ENCODE measurements around the gene GLP1R.

GLP1R gene

GRCh38 chr6:39048481-39049399, at the start of gene GLP1R:
TSS of gene GLP1R (plus strand) at chr6:39048781. CDS start at chr6:39048841, 60 bp downstream.
- no peak for DNase-seq

DNA sequence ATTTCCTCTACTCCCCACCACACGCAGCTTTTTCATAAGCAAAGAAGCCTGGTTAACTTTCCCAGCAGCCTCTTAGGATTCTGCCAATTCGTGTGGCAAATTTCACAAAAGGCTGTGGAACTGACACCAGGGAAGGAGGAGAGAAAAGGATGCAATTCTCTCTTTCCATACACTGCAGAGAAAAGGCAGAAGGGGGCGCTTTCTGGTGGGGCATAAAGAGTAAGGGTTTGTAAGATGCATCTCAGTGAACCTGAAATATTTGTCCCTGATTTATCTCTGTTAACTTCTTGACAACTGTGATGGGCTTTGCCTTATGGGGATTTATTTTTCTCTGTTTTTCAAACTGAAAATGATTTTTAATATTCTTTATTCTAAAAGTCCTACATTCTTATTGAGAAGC, 45.5 kb upstream of the GLP1R start:
- DNase-seq, result no peak

DNA sequence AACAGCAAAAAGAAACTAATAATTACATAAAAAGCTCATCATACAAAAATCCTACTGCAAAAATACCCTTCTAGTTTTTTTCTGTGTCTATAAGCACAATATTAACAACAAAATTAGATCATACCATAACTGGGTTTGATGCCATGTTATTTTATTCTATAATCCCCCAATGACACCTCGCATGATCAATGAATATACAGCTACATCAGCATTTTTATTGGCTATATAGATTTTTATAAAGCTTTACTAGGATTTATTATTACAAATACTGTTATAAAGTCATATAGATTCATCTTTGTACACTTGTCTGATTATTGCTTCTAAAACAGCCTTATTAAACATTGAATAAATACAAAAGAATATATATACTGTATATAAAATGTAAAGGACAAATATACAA, 45.1 kb upstream of the GLP1R start:
- no peak for DNase-seq

DNA sequence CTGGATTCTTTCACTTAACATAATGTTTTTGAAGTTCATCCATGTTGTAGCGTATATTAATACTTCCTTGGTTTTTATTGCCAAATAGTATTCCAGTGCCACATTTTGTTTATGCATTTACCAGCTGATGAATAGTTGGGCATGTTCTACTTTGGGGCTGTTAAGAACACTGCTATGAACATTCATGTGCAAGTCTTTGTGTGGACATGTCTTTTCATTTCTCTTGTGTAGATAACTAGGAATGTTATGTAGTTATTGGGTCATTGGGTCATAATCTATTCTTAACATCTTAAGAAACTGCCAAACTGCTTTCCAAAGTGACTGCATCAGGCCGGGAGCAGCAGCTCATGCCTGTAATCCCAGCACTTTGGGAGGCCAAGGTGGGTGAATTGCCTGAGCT, 43.8 kb upstream of the GLP1R start:
- no peak for DNase-seq

GRCh38 chr6:39005774-39006173, 42.8 kb upstream of the GLP1R start:
- no peak for DNase-seq

- DNase-seq, result no peak
These were observed 41.0 kb upstream of the GLP1R start for GRCh38 chr6:39007575-39007974.

GRCh38 chr6:39008737-39009136, 39.8 kb upstream of the GLP1R start:
- no peak for DNase-seq

DNA sequence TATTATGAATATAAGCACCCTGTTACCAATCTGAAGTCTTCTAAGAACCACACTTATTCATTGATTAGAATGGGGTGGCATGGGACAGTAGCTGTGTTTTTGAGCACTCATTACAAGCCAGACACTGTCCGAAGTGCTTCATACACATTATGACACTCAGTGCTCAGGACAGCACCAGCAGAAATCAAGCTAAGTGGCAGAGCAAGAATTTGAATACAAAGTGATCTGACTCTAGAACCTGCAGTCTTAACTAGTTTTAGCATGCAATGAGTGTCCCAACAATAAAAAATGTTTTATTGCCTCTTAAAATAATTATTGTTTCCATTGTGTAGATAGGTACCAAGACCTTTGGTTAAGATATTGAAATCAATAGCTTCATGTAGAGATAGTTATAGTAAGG, 39.1 kb upstream of the GLP1R start:
- no peak for DNase-seq

DNA sequence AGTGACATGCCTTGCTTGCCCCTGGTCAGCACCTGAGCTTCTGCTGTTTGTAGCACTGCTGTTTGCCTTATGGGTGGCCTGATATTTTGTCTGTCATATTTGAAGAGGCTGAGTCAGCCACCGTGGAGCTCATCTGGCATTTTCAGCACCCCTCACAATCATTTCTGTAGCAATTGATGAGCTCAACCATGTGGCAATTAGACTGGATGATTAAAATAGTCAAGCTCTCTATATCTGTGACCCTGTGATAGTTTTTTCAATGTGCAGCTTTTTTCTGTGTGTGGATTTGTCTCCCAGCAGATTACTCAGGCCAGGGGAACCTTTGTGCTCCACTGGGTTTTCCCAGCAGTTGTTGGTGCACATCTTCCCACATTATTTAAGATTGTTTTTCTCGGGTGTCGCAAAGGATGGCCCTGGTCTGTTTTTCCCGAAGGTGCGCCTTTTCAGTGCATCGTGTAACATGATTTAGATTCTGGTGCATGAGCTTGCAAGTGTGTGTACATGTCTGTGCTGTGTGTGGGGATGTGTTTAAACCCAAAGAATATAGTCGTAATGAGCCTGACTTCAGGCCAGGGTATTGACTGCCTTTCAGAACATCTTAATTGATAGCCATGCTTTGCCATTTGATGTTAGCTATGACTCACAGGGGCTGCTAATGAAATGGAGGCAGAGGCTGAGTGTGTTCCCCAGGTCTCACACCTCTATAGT, 31.6 kb upstream of the GLP1R start:
- DNase-seq, result no peak

- DNase-seq, result no peak
These were observed 31.1 kb upstream of the GLP1R start for GRCh38 chr6:39017547-39017880.

- DNase-seq, result no peak
These were observed 30.5 kb upstream of the GLP1R start for GRCh38 chr6:39018103-39018502.

- no peak for DNase-seq
These were observed 28.4 kb upstream of the GLP1R start for GRCh38 chr6:39020136-39020535.

DNA sequence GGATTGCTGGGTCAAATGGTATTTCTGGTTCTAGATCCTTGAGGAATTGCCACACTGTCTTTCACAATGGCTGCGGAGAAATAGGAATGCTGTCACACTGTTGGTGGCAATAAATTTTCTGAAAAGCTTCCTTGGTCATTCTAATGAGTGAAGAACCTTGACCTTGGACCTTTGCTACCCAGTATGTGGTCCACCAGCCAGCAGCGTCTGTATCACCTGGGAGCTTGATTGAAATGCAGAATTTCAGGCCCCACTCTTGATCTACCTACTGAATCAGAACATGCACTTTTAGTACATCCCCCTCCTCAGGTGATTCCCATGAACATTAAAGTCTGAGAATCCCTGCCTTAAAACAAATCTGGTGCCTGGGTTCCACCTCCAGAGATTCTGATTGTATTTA, 27.5 kb upstream of the GLP1R start:
- no peak for DNase-seq

DNA sequence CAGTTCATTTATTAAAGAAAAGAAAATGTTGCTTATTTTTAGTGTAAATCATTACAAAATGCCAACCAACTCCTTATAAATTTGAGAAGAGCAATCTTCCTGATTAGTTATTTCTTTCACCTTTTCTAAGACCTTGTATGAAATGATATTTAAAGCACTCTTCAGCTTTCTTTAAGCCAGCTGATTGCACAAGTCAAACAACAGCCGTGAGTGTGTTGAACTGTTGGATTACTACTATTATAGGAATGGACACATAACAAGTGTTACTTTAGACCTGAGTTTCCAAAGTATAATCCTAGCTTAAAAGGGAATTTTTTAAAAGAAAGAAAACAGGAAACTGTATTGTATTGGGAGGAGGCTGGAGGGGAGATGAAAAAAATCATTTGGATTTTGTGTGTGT, 26.8 kb upstream of the GLP1R start:
- DNase-seq, result no peak

DNA sequence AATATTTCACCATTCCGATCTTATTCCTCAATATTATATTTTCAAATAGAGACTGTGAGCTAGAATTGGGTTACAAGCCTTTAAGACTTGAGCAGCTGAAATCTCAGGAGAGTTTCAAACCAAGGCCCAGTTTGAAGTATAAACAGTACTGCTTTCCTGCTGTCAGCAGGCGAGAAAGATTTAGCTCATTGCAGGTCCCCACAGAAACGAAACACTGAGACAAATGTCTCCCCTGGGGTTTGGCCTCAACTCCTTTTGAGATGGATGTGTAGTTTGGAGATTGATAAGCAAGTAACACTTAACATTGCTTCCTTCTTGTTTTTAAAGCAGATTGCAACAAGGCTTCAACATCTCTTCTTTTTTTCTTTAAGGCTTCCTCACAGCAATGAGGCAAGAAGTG, 22.4 kb upstream of the GLP1R start:
- no peak for DNase-seq

DNA sequence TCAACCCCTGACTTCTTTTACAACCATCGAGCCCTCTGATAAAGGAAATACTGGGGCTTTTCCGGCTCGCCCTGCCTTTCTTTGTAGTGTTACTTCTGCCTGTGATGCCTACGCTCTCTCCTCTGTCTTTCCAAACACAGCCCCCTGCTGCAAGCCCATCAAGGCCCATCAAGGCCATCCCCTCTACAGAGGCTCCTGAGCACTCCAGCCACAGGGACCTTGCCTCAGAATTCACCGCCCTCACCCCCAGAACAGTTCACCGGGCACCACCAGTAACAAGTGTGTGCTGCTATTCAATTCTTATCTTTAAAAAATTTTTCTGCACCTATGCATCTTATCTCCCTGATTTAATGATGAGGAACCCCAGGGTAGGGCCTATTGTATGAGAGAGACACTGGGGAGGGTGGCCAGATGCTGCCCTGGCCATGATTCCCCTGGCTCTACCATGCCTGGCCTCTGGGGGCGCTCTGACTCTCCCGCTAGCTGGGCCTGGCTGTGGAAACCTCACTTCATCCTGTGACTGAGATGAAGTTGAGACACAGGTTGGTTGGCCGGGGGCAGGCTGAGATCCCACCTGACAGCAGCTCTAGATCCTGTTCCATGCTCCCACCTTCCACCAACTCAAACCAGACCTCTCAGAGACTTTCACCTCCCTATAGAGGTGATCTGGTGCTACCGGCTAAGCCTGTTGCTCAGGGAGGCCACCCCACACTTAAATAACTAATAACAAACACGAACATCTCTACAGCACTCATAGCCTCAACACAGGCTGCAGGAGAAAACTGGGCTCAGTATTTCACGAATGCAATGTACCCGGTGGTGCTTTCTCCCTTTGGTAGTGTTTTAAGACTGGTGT, 19.2 kb upstream of the GLP1R start:
- no peak for DNase-seq

DNA sequence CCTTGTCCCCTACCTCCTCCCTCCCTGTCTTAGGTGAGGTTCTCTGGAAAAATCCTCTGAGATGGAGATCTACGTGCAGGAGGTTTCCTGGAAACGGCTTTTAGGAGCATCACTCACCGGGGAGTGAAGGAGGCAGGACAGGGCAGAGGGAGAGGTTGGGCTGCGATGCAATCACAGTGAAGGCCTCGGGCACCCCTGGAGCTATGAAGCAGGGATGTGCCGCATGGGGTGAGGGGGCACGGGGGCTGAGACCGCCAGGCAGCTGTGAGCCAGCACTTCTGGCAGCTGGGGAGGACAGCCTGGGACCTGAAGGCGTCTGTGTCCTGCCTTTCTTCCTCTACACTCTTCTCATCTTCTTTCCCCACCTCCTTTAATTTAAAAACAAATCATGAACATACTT, 12.9 kb upstream of the GLP1R start:
- no peak for DNase-seq

DNA sequence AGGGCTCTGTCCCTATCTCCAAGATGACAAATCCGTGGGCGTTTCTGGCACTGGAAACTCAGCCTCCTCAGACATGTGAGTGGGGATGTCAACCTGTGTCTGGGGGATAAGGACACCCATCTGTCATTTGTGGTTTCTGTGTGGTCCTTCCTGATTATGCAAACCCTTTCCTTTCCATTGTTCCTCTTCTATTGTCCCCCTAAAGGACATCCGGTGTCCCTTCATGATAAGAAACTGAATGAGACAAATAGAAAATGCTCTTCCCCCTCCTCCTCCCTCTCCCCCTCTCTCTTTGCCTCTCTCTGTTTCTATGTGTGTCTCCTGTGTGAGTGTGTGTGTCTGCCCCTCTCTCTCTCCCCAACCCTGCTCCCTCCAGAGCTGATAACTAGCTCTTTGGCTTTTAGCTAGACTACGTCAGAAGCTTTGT, 11.5 kb upstream of the GLP1R start:
- no peak for DNase-seq

GRCh38 chr6:39037707-39038106, 10.9 kb upstream of the GLP1R start:
- no peak for DNase-seq

DNA sequence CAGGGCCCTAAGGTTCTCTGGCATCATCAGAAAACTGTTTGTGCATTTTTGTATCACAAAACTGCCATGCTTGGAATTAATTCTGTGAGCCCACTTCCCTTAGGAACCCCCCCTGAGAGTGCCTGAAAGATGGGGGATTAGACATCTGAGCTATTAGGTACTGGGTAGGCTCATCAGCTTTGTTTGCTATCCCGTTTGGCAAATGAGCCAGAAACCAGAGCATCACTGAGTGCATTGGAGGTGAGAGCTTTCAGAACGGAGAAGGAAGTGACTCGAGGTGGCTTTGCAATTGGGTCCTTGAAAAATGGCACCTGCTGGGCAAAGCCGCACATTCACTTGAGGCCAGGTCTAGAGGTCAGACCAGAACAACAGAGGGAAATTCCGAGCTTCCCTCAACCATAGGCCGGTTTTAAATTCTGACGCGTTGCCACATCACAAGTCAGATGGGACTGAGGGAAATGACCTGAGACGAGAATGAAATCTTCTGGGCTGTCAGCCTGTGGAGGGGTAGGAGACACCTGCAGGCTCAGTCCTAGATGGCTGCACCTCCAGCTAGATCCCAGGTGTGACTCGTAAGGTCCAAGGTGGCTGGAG, 8.4 kb upstream of the GLP1R start:
- no peak for DNase-seq

DNA sequence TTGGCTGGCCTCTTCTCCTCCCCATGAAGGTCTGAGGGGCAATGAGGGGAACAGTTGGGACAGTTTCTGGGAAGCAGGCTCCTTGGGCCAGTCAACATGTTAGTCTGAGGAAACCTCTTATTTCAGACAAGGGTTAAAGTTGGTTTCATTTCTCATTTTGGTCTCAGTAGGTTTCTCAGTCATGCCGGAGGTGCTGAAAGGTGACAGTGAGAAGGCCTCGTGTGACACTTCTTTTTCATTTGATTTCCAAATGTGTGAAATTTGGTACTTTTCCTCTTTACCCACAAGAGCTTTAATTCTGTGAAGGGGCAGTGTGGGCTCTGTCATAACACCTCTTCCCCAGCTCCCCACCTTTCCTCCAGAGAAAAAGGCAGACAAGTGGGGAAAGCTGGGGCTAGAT, 7.5 kb upstream of the GLP1R start:
- DNase-seq, result no peak

DNA sequence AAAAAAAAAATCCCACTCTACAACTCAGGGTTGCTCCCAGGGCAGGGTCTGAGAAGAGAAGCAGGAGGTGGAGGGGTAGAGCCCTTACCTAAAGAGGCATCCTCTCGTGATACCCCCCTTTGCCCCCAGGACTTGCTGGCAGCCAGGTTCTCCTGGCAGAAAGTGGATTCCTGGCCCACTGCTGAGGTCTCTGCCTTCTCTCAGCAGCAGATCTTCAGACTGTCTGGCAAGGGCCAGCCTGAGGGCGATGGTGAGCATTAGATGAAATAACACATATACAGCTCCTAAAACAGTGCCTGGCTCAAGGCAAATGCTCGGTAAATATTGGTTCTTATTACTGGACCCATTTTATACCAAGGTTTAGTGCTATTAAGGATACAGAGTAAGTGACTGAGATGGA, 4.8 kb upstream of the GLP1R start:
- no peak for DNase-seq

DNA sequence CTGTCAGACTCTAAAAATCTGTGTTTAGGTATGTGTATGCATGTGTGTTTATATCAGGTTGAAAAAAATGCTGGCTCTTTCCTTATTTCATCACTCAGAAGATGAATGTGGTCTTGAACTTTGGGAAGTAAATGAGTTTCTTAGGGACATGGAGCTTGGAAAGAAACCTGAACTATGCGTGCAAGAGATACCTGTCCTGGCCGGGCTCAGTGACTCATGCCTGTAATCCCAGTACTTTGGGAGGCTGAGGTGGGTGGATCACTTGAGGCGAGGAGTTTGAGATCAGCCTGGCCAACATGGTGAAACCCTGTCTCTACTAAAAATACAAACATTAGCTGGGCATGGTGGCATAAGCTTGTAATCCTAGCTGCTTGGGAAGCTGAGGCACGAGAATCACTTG, 4.4 kb upstream of the GLP1R start:
- no peak for DNase-seq

Measured in NCI-H187 treated with DMSO at 0.1 percent for 48 hours (cell line).